Smooth muscle cell (in vitro differentiated cells): ENCODE data around the gene HYPK. TPM values are rescaled to one million over a fixed set of nuclear protein-coding genes. Genes with fewer than 3 reads are reported as not detected.
"Not testable (repeated sequence)": the region's sequence is repeated elsewhere in the genome, so short reads cannot be mapped to it uniquely, and the experiment has no call there.

Experiments used
- DNase-seq: peaks from one replicate; lab custom pipeline; 2025; ENCODE audit not compliant: unreplicated experiment; lab: John Stamatoyannopoulos, UW
- H2AFZ ChIP-seq: fragments of 200-600 bp; sonication (generic); 2 replicates; pipeline ENCODE4 v1.6.0; 2016; ENCODE audit warnings: antibody characterized with exemption, low read depth, mild to moderate bottlenecking
- H3F3A ChIP-seq: fragments of 200-600 bp; sonication (generic); 2 replicates; pipeline ENCODE4 v1.6.0; 2017; ENCODE audit warnings: antibody characterized with exemption, low read depth
- H3K27ac ChIP-seq: fragments of 200-600 bp; sonication (generic); 2 replicates; pipeline ENCODE4 v1.5.1; 2016; ENCODE audit warnings: low read depth, mild to moderate bottlenecking
- H3K27me3 ChIP-seq: fragments of 200-600 bp; sonication (generic); 2 replicates; pipeline ENCODE4 v1.6.1; 2016; ENCODE audit warnings: low read depth, mild to moderate bottlenecking
- H3K36me3 ChIP-seq: fragments of 200-600 bp; sonication (generic); 2 replicates; pipeline ENCODE4 v1.5.1; 2016; ENCODE audit warnings: low read depth
- H3K4me1 ChIP-seq: fragments of 200-600 bp; sonication (generic); 2 replicates; pipeline ENCODE4 v1.5.1; 2016; ENCODE audit warnings: low read depth
- H3K4me2 ChIP-seq: fragments of 200-600 bp; sonication (generic); 2 replicates; pipeline ENCODE4 v1.6.0; 2016; ENCODE audit warnings: mild to moderate bottlenecking
- H3K4me3 ChIP-seq: fragments of 200-600 bp; sonication (generic); 2 replicates; pipeline ENCODE4 v1.5.1; 2016; ENCODE audit warnings: mild to moderate bottlenecking
- H3K79me2 ChIP-seq: fragments of 200-600 bp; sonication (generic); 2 replicates; pipeline ENCODE4 v1.6.0; 2016; ENCODE audit warnings: low read depth, mild to moderate bottlenecking
- H3K9ac ChIP-seq: fragments of 200-600 bp; sonication (generic); 2 replicates; pipeline ENCODE4 v1.6.0; 2016; ENCODE audit warnings: low read depth
- H3K9me3 ChIP-seq: fragments of 200-600 bp; sonication (generic); replicated peaks from 2 replicates; pipeline ENCODE4 v1.5.1; 2016; ENCODE audit warnings: low read depth
- H4K20me1 ChIP-seq: fragments of 200-600 bp; sonication (generic); 2 replicates; pipeline ENCODE4 v1.6.0; 2016; ENCODE audit warnings: low read depth
- CTCF ChIP-seq: fragments of 200-600 bp; sonication (generic); IDR thresholded peaks from 2 replicates; pipeline ENCODE4 v1.5.1; 2017; ENCODE audit warnings: borderline replicate concordance, mild to moderate bottlenecking, antibody characterized with exemption; ENCODE audit not compliant: insufficient read depth, poor library complexity, severe bottlenecking
- WGBS: methylation state at CpG from one replicate; pipeline ENCODE4 v1.1.7; 2016; ENCODE audit warnings: low lambda C conversion rate; 5-methylcytosine and 5-hydroxymethylcytosine counted together
- polyA plus RNA-seq: library from polyadenylated mRNA; unstranded; fragments of >200 nt; fragmentation: Nextera tagmentation; extraction: Ambion mirVana; gene quantifications from 2 replicates; pipeline ENCODE4 v1.2.1, GENCODE V29; 2016
- total RNA-seq: library from RNA; depleted of rRNA; stranded (reverse); fragments of >200 nt; gene quantifications from 2 replicates; pipeline ENCODE4 v1.2.3, GENCODE V29; 2014

The HYPK gene
- total and polyA plus RNA-seq, 2 experiments from 2014 or later, result 7.3 to 14.7 TPM

DNA sequence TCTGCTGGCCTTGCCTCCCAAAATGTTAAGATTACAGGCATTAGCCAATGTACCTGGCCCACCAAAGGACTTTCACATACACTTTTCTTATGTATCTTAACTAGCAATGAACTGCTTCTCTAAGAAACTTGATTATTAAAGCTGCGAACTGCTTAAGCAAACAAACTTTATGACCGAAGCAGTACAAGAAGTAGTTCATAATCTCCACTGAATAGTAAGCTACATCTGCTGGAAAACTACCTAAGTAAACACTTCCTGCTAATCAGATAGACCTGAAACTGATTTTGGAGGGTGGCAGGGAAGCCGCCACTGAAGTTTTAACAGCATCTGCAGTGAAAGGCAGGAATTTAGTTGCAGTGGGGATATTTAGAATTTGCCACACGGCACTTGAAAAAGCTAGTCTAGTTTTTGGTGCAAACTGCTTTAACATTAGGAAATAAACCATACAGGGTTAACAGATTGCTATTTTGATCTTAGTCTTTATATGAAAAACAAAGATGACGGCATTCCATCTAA is 8.1 kb downstream of the HYPK start:
- H3K4me3 ChIP-seq, result no peak overlapping the region
- H3K9ac ChIP-seq, result no peak overlapping the region
- no peak overlapping the region for H2AFZ ChIP-seq
- no peaks in the 10 kb centered on the region for H3K79me2 ChIP-seq
- H3F3A ChIP-seq, result peaks cover 5% of the 10 kb centered on the region
- no peaks in the 10 kb centered on the region for H3K27me3 ChIP-seq
- H3K9me3 ChIP-seq, result no peaks in the 10 kb centered on the region
- H3K4me1 ChIP-seq, result no peaks in the 10 kb centered on the region
- TF ChIP-seq CTCF, result no peak
- WGBS, result 97% methylated on average over 5 of the region's 5 CpGs
- H3K36me3 ChIP-seq, result peaks cover 35% of the 10 kb centered on the region
- H3K4me2 ChIP-seq, result no peak overlapping the region
- no peak for DNase-seq
- H3K27ac ChIP-seq, result no peak overlapping the region
- no peaks in the 10 kb centered on the region for H4K20me1 ChIP-seq

GRCh38 chr15:43808960-43809678 is 8.7 kb downstream of the HYPK start:
- H3K9me3 ChIP-seq, result no peaks in the 10 kb centered on the region
- no peak overlapping the region for H3K27ac ChIP-seq
- 97% methylated on average over 6 of the region's 6 CpGs for WGBS
- H2AFZ ChIP-seq, result no peak overlapping the region
- no peak overlapping the region for H3K4me2 ChIP-seq
- H3K4me1 ChIP-seq, result no peaks in the 10 kb centered on the region
- DNase-seq, result no peak
- H4K20me1 ChIP-seq, result no peaks in the 10 kb centered on the region
- H3K9ac ChIP-seq, result no peak overlapping the region
- H3F3A ChIP-seq, result peaks cover 5% of the 10 kb centered on the region
- no peak overlapping the region for H3K4me3 ChIP-seq
- H3K79me2 ChIP-seq, result no peaks in the 10 kb centered on the region
- peaks cover 38% of the 10 kb centered on the region for H3K36me3 ChIP-seq
- no peaks in the 10 kb centered on the region for H3K27me3 ChIP-seq
- TF ChIP-seq CTCF, result no peak

DNA sequence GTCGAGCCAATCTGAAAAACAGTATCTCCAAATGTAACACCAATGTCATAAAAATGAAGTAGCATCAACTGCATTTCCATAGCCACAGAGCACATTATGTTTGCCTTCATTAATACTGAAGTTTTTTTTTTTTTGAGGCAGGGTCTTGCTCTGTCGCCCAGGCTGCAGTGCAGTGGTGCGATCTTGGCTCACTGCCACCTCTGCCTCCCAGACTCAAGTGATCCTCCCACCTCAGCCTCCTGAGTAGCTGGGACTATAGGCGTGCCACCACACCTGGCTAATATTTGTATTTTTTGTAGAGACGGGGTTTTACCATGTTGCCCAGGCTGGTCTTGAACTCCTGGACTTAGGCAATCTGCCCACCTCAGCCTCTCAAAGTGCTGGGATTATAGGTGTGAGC is 14.7 kb downstream of the HYPK start:
- peaks cover 28% of the 10 kb centered on the region for H3K36me3 ChIP-seq
- not testable (repeated sequence) for H3K4me3 ChIP-seq, H3K27ac ChIP-seq, H2AFZ ChIP-seq, DNase-seq, H3K27me3 ChIP-seq, H3K9me3 ChIP-seq, H3K9ac ChIP-seq, H3K4me2 ChIP-seq, H3F3A ChIP-seq, H3K4me1 ChIP-seq
- peaks cover 17% of the 10 kb centered on the region for H3K79me2 ChIP-seq
- peaks cover 24% of the 10 kb centered on the region for H4K20me1 ChIP-seq
- 97% methylated on average over 5 of the region's 5 CpGs for WGBS

GRCh38 chr15:43821505-43821904 is 21.1 kb downstream of the HYPK start:
- peaks cover 31% of the 10 kb centered on the region for H4K20me1 ChIP-seq
- H3K36me3 ChIP-seq, result no peaks in the 10 kb centered on the region
- no peak overlapping the region for H3K4me3 ChIP-seq
- H3K9me3 ChIP-seq, result no peaks in the 10 kb centered on the region
- H3K27ac ChIP-seq, result peak overlapping the region; percentile 19
- H3K4me1 ChIP-seq, result peaks cover 10% of the 10 kb centered on the region
- no peak overlapping the region for H3K9ac ChIP-seq
- peaks cover 4% of the 10 kb centered on the region for H3F3A ChIP-seq
- 70% methylated on average over 3 of the region's 3 CpGs for WGBS
- H3K79me2 ChIP-seq, result peaks cover 59% of the 10 kb centered on the region
- TF ChIP-seq CTCF, result no peak
- H3K4me2 ChIP-seq, result peak overlapping the region; percentile 64
- H2AFZ ChIP-seq, result no peak overlapping the region
- no peaks in the 10 kb centered on the region for H3K27me3 ChIP-seq
- DNase-seq, result no peak
